CD14-positive monocyte (primary cell): Measurements from ENCODE around the gene FNBP1L. TPM values are rescaled to one million over a fixed set of nuclear protein-coding genes. Genes with fewer than 3 reads are reported as not detected.
"Not testable (repeated sequence)": the region's sequence is repeated elsewhere in the genome, so short reads cannot be mapped to it uniquely, and the experiment has no call there.

ENCODE experiments used
- DNase-seq, 3 donors: peaks; one replicate each; pipeline ENCODE4 v3.0.0-alpha.2; 2011 to 2022
- H2AFZ ChIP-seq: 2 replicates; pipeline ENCODE4 v1.6.0; 2012; ENCODE audit warnings: mild to moderate bottlenecking, low read depth, low read length, inconsistent platforms; ENCODE audit not compliant: insufficient read depth, poor library complexity, severe bottlenecking
- H3K27ac ChIP-seq, 2 donors: 1 replicate in 1 of 2; 2 replicates in 1 of 2; pipeline ENCODE4 v1.5.1; 2012 to 2013; ENCODE audit warnings: low read length in 2 of 2, control low read depth in 1 of 2, inconsistent platforms in 1 of 2, low read depth in 1 of 2, mild to moderate bottlenecking in 1 of 2
- H3K27me3 ChIP-seq, 2 donors: one replicate each; pipeline versions ENCODE4 v1.6.0 to v1.6.1; 2011 to 2013; ENCODE audit warnings: low read length in 2 of 2; ENCODE audit not compliant: control insufficient read depth in 2 of 2, insufficient read depth in 2 of 2
- H3K36me3 ChIP-seq, 2 donors: replicated peaks in 1 of 2; 1 replicate in 1 of 2; 2 replicates in 1 of 2; pipeline versions ENCODE4 v1.5.1 to v1.6.1; 2012 to 2013; ENCODE audit warnings: low read length in 2 of 2, control low read depth in 1 of 2, inconsistent platforms in 1 of 2, mild to moderate bottlenecking in 1 of 2; ENCODE audit not compliant: insufficient read depth in 2 of 2, control insufficient read depth in 1 of 2
- H3K4me1 ChIP-seq, 2 donors: 1 replicate in 1 of 2; 2 replicates in 1 of 2; pipeline versions ENCODE4 v1.5.1 to v1.6.1; 2012 to 2013; ENCODE audit warnings: low read length in 2 of 2, control low read depth in 1 of 2, inconsistent platforms in 1 of 2, mild to moderate bottlenecking in 1 of 2, moderate library complexity in 1 of 2; ENCODE audit not compliant: insufficient read depth in 2 of 2, control insufficient read depth in 1 of 2
- H3K4me2 ChIP-seq: replicated peaks from 2 replicates; pipeline ENCODE3; 2012; ENCODE audit warnings: low read length, moderate library complexity, mild to moderate bottlenecking; ENCODE audit not compliant: poor library complexity, severe bottlenecking; ENCODE audit errors: extremely low read depth
- H3K4me3 ChIP-seq, 3 experiments: fragments of 200-600 bp in 1 of 3; sonication (generic) in 1 of 3; replicated peaks in 1 of 3; 1 replicate in 2 of 3; 2 replicates in 1 of 3; pipeline ENCODE4 v1.5.1; 2011 to 2013; ENCODE audit warnings: low read length in 3 of 3, mild to moderate bottlenecking in 3 of 3, control low read depth in 2 of 3, low read depth in 2 of 3, inconsistent platforms in 1 of 3, moderate library complexity in 1 of 3
- H3K79me2 ChIP-seq: 2 replicates; pipeline ENCODE4 v1.6.0; 2012; ENCODE audit warnings: mild to moderate bottlenecking, control low read depth, inconsistent platforms, low read length, moderate library complexity; ENCODE audit not compliant: insufficient read depth
- H3K9ac ChIP-seq: 2 replicates; pipeline ENCODE4 v1.6.0; 2017; ENCODE audit warnings: low read length, mild to moderate bottlenecking; ENCODE audit not compliant: insufficient read depth, poor library complexity, severe bottlenecking
- H3K9me3 ChIP-seq, 2 donors: replicated peaks in 1 of 2; 1 replicate in 1 of 2; 2 replicates in 1 of 2; pipeline versions ENCODE4 v1.5.1 to v1.6.1; 2012 to 2013; ENCODE audit warnings: low read length in 2 of 2, control low read depth in 1 of 2; ENCODE audit not compliant: control insufficient read depth in 1 of 2, insufficient read depth in 1 of 2
- H4K20me1 ChIP-seq: 2 replicates; pipeline ENCODE4 v1.6.0; 2012; ENCODE audit warnings: mild to moderate bottlenecking, low read length, control low read depth, moderate library complexity; ENCODE audit not compliant: insufficient read depth
- H3K27ac Mint-ChIP-seq, 7 donors: one replicate each; pipeline ENCODE4 v1.8.0; 2020; ENCODE audit warnings: mild to moderate bottlenecking in 7 of 7, mixed read lengths in 7 of 7, moderate library complexity in 6 of 7, inconsistent platforms in 2 of 7
- H3K27me3 Mint-ChIP-seq, 3 donors: one replicate each; pipeline ENCODE4 v1.8.0; 2021 to 2022; ENCODE audit warnings: low read depth in 3 of 3, mild to moderate bottlenecking in 3 of 3, mixed read lengths in 3 of 3, moderate library complexity in 3 of 3, inconsistent platforms in 1 of 3
- H3K36me3 Mint-ChIP-seq, 2 donors: one replicate each; pipeline ENCODE4 v1.8.0; 2020; ENCODE audit warnings: mixed read lengths in 2 of 2, inconsistent platforms in 1 of 2, mild to moderate bottlenecking in 1 of 2
- H3K4me1 Mint-ChIP-seq: one replicate; pipeline ENCODE4 v1.8.0; 2020; ENCODE audit warnings: mild to moderate bottlenecking, mixed read lengths
- H3K4me3 Mint-ChIP-seq, 2 donors: one replicate each; pipeline ENCODE4 v1.8.0; 2020; ENCODE audit warnings: mild to moderate bottlenecking in 2 of 2, mixed read lengths in 2 of 2, moderate library complexity in 1 of 2
- H3K9me3 Mint-ChIP-seq, 7 donors: one replicate each; pipeline ENCODE4 v1.8.0; 2020 to 2022; ENCODE audit warnings: mixed read lengths in 7 of 7, mild to moderate bottlenecking in 6 of 7, moderate library complexity in 6 of 7, inconsistent platforms in 2 of 7
- CTCF ChIP-seq: fragments of 200-600 bp; IDR thresholded peaks from one replicate; pipeline ENCODE4 v1.8.0; 2022; ENCODE audit warnings: antibody characterized with exemption, mild to moderate bottlenecking
- WGBS: methylation state at CpG from one replicate; pipeline ENCODE4 v1.1.5; 2013; ENCODE audit warnings: missing lambda C conversion rate; ENCODE audit not compliant: insufficient coverage; 5-methylcytosine and 5-hydroxymethylcytosine counted together
- intact Hi-C, 2 donors: fragments of 100-400 bp; cut with micrococcal nuclease; formaldehyde crosslinking; loops; one replicate each; pipeline versions ENCODE4 v1.15.0 to v1.15.1; 2023
- polyA plus RNA-seq, 3 donors: library from polyadenylated mRNA; depleted of rRNA in 1 of 3; unstranded in 2 of 3; stranded (reverse) in 1 of 3; fragments of 300-500 nt in 2 of 3; fragments of >200 nt in 1 of 3; fragmentation: Illumina TruSeq in 2 of 3; gene quantifications; 1 replicate in 2 of 3; 2 replicates in 1 of 3; pipeline ENCODE4 v1.2.3, GENCODE V29; 2012 to 2021

The FNBP1L gene
- polyA plus RNA-seq, 3 donors, result 0.15 to 0.32 (median 0.28) TPM

DNA sequence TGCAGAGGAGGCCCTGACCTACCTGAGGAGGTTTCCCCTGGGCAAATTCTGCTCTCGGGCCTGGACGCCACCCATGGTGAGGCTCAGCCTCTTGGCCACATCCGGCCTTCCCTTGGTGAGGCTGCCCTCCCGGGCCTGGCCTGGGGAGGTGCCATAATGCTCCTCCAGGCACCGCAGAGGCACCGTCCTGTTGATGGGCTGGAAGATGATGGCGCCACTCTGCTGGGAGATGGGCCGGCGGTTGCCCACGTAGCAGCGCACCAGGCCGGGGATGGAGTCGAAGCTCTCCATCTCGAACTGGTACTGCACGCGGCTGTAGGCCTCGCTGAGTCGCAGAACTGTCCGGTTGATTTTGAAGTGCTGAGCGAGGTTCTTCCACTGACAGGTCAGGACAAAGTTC lies 141.0 kb downstream of the FNBP1L start:
- 96% methylated on average over 19 of the region's 20 CpGs for WGBS
- H3K4me3 Mint-ChIP-seq, result no peak overlapping the region
- H3K4me1 Mint-ChIP-seq, result peaks cover 22% of the 10 kb centered on the region
- Histone ChIP-seq H3K4me1 (peaks cover 13% of the 10 kb centered on the region in 2 donors), H3K36me3 (no peaks in the 10 kb centered on the region), H3K4me3 (no peak overlapping the region), H3K27me3 (no peaks in the 10 kb centered on the region), H2AFZ (no peak overlapping the region), H4K20me1 (no peaks in the 10 kb centered on the region), H3K79me2 (no peaks in the 10 kb centered on the region), H3K4me2 (no peak overlapping the region), H3K9ac (no peak overlapping the region), H3K9me3 (no peaks in the 10 kb centered on the region), H3K27ac (no peak overlapping the region)
- peak overlapping the region in 1 of 7 donors; percentile 15 for H3K27ac Mint-ChIP-seq
- DNase-seq, result no peak
- H3K27me3 Mint-ChIP-seq, result peaks cover 0 to 1% (median 0%) of the 10 kb centered on the region in 3 donors
- intact Hi-C loops, result no loop called here
- TF ChIP-seq CTCF, result no peak
- peaks cover 0 to 5% of the 10 kb centered on the region in 2 donors for H3K36me3 Mint-ChIP-seq
- H3K9me3 Mint-ChIP-seq, result peaks cover 0 to 2% (median 0%) of the 10 kb centered on the region in 7 donors

DNA sequence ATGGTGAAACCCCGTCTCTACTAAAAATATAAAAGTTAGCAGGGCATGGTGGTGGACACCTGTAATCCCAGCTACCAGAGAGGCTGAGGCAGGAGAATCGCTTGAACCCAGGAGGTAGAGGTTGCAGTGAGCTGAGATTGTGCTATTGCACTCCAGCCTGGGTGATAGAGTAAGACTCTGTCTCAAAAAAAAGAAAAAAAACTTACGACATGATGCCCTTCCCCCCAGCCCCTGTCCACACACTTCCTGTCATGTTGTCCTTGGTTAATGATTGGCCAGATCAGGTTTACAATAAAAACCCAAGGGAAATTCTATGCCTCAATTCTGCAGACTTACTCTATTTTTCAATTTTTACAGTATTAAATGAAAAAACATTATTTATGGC lies 143.4 kb downstream of the FNBP1L start:
- DNase-seq, H3K36me3 ChIP-seq, H3K9ac ChIP-seq, intact Hi-C loops, H3K27me3 ChIP-seq, H3K36me3 Mint-ChIP-seq, H3K27ac ChIP-seq, H2AFZ ChIP-seq, H3K27me3 Mint-ChIP-seq, H4K20me1 ChIP-seq, H3K4me2 ChIP-seq, H3K4me3 Mint-ChIP-seq, H3K9me3 ChIP-seq, H3K79me2 ChIP-seq, H3K9me3 Mint-ChIP-seq, H3K4me3 ChIP-seq: not testable (repeated sequence)
- WGBS, result 0% methylated on average over 1 of the region's 3 CpGs
- Mint-ChIP-seq H3K27ac (peak overlapping the region in 1 of 7 donors; percentile 45), H3K4me1 (peaks cover 22% of the 10 kb centered on the region)
- peaks cover 13% of the 10 kb centered on the region in 2 donors for H3K4me1 ChIP-seq
